HEK293 (cell line): ENCODE data around the gene MAPT.

Experiments
- BCL6B ChIP-seq: fragments of 450-650 bp; formaldehyde crosslinking; IDR thresholded peaks from 2 replicates; pipeline ENCODE4 v1.5.1; 2017; ENCODE audit warnings: missing biosample characterization, missing genetic modification characterization
- FEZF1 ChIP-seq: fragments of 450-650 bp; formaldehyde crosslinking; IDR thresholded peaks from 2 replicates; pipeline ENCODE4 v1.5.1; 2016; ENCODE audit warnings: missing biosample characterization, missing genetic modification characterization
- KLF1 ChIP-seq: fragments of 450-650 bp; formaldehyde crosslinking; IDR thresholded peaks from 2 replicates; pipeline ENCODE4 v1.5.1; 2016; ENCODE audit warnings: missing biosample characterization, missing genetic modification characterization
- KLF16 ChIP-seq: fragments of 450-650 bp; formaldehyde crosslinking; IDR thresholded peaks from 2 replicates; pipeline ENCODE4 v1.5.1; 2017; ENCODE audit warnings: missing biosample characterization, missing genetic modification characterization
- KLF17 ChIP-seq: fragments of 450-650 bp; formaldehyde crosslinking; IDR thresholded peaks from 2 replicates; pipeline ENCODE4 v1.5.1; 2016; ENCODE audit warnings: missing biosample characterization, missing genetic modification characterization
- KLF7 ChIP-seq: fragments of 450-650 bp; formaldehyde crosslinking; IDR thresholded peaks from 2 replicates; pipeline ENCODE4 v1.5.1; 2016; ENCODE audit warnings: missing biosample characterization, missing genetic modification characterization, borderline replicate concordance
- KLF8 ChIP-seq: fragments of 450-650 bp; formaldehyde crosslinking; IDR thresholded peaks from 2 replicates; pipeline ENCODE4 v1.5.1; 2016; ENCODE audit warnings: missing biosample characterization, missing genetic modification characterization
- MZF1 ChIP-seq: fragments of 450-650 bp; formaldehyde crosslinking; IDR thresholded peaks from 2 replicates; pipeline ENCODE4 v1.5.1; 2017; ENCODE audit warnings: missing biosample characterization, missing genetic modification characterization, borderline replicate concordance
- SCRT1 ChIP-seq: fragments of 450-650 bp; formaldehyde crosslinking; IDR thresholded peaks from 2 replicates; pipeline ENCODE4 v1.5.1; 2016; ENCODE audit warnings: missing biosample characterization, missing genetic modification characterization, borderline replicate concordance
- TSHZ1 ChIP-seq: fragments of 450-650 bp; formaldehyde crosslinking; IDR thresholded peaks from 2 replicates; pipeline ENCODE4 v1.5.1; 2016; ENCODE audit warnings: missing biosample characterization, missing genetic modification characterization, borderline replicate concordance
- YY1 ChIP-seq: fragments of 450-650 bp; formaldehyde crosslinking; IDR thresholded peaks from 2 replicates; pipeline ENCODE4 v1.5.1; 2018; ENCODE audit warnings: missing biosample characterization, missing genetic modification characterization
- YY2 ChIP-seq: fragments of 450-650 bp; formaldehyde crosslinking; IDR thresholded peaks from 2 replicates; pipeline ENCODE4 v1.5.1; 2016; ENCODE audit warnings: missing biosample characterization, missing genetic modification characterization
- ZBTB10 ChIP-seq: fragments of 450-650 bp; formaldehyde crosslinking; IDR thresholded peaks from 2 replicates; pipeline ENCODE4 v1.5.1; 2016; ENCODE audit warnings: missing biosample characterization, missing genetic modification characterization
- ZBTB21 ChIP-seq: fragments of 450-650 bp; formaldehyde crosslinking; IDR thresholded peaks from 2 replicates; pipeline ENCODE4 v1.5.1; 2017; ENCODE audit warnings: missing biosample characterization, missing genetic modification characterization
- ZFP69B ChIP-seq: fragments of 450-650 bp; formaldehyde crosslinking; IDR thresholded peaks from 2 replicates; pipeline ENCODE4 v1.5.1; 2016; ENCODE audit warnings: missing biosample characterization, missing genetic modification characterization
- ZIC2 ChIP-seq: fragments of 450-650 bp; formaldehyde crosslinking; IDR thresholded peaks from 2 replicates; pipeline ENCODE4 v1.5.1; 2016; ENCODE audit warnings: missing biosample characterization, missing genetic modification characterization
- ZNF146 ChIP-seq: fragments of 450-650 bp; formaldehyde crosslinking; IDR thresholded peaks from 2 replicates; pipeline ENCODE4 v1.5.1; 2016; ENCODE audit warnings: missing biosample characterization, missing genetic modification characterization
- ZNF202 ChIP-seq: fragments of 450-650 bp; formaldehyde crosslinking; IDR thresholded peaks from 2 replicates; pipeline ENCODE4 v1.5.1; 2016; ENCODE audit warnings: missing biosample characterization, missing genetic modification characterization, borderline replicate concordance
- ZNF214 ChIP-seq: fragments of 450-650 bp; formaldehyde crosslinking; IDR thresholded peaks from 2 replicates; pipeline ENCODE4 v1.5.1; 2017; ENCODE audit warnings: missing biosample characterization, mild to moderate bottlenecking, missing genetic modification characterization, borderline replicate concordance
- ZNF223 ChIP-seq: fragments of 450-650 bp; formaldehyde crosslinking; IDR thresholded peaks from 2 replicates; pipeline ENCODE4 v1.5.1; 2016; ENCODE audit warnings: missing biosample characterization, missing genetic modification characterization
- ZNF24 ChIP-seq: fragments of 450-650 bp; formaldehyde crosslinking; IDR thresholded peaks from 2 replicates; pipeline ENCODE4 v1.5.1; 2016; ENCODE audit warnings: missing biosample characterization, missing genetic modification characterization
- ZNF248 ChIP-seq: fragments of 450-650 bp; formaldehyde crosslinking; IDR thresholded peaks from 2 replicates; pipeline ENCODE4 v1.5.1; 2017; ENCODE audit warnings: missing biosample characterization, missing genetic modification characterization
- ZNF324 ChIP-seq: fragments of 450-650 bp; formaldehyde crosslinking; IDR thresholded peaks from 2 replicates; pipeline ENCODE4 v1.5.1; 2016; ENCODE audit warnings: missing biosample characterization, missing genetic modification characterization
- ZNF366 ChIP-seq: fragments of 450-650 bp; formaldehyde crosslinking; conservative IDR thresholded peaks from 2 replicates; pipeline ENCODE4 v1.5.1; 2016; ENCODE audit warnings: missing biosample characterization, missing genetic modification characterization
- ZNF530 ChIP-seq: fragments of 450-650 bp; formaldehyde crosslinking; IDR thresholded peaks from 2 replicates; pipeline ENCODE4 v1.5.1; 2016; ENCODE audit warnings: low read depth, missing biosample characterization, missing genetic modification characterization
- ZNF558 ChIP-seq: fragments of 450-650 bp; formaldehyde crosslinking; IDR thresholded peaks from 2 replicates; pipeline ENCODE4 v1.5.1; 2016; ENCODE audit warnings: missing biosample characterization, missing genetic modification characterization
- ZNF561 ChIP-seq: fragments of 450-650 bp; IDR thresholded peaks from 2 replicates; pipeline ENCODE4 v1.5.1; 2018; ENCODE audit warnings: missing biosample characterization, missing genetic modification characterization, borderline replicate concordance
- ZNF580 ChIP-seq: fragments of 450-650 bp; formaldehyde crosslinking; IDR thresholded peaks from 2 replicates; pipeline ENCODE4 v1.5.1; 2016; ENCODE audit warnings: missing biosample characterization, missing genetic modification characterization
- ZNF585B ChIP-seq: fragments of 450-650 bp; formaldehyde crosslinking; IDR thresholded peaks from 2 replicates; pipeline ENCODE4 v1.5.1; 2016; ENCODE audit warnings: missing biosample characterization, missing genetic modification characterization
- ZNF645 ChIP-seq: fragments of 450-650 bp; formaldehyde crosslinking; IDR thresholded peaks from 2 replicates; pipeline ENCODE4; 2016; ENCODE audit warnings: missing biosample characterization, missing genetic modification characterization
- ZNF654 ChIP-seq: fragments of 450-650 bp; formaldehyde crosslinking; IDR thresholded peaks from 2 replicates; pipeline ENCODE4 v1.5.1; 2016; ENCODE audit warnings: low read depth, missing biosample characterization, missing genetic modification characterization
- ZNF664 ChIP-seq: fragments of 450-650 bp; formaldehyde crosslinking; IDR thresholded peaks from 2 replicates; pipeline ENCODE4 v1.5.1; 2016; ENCODE audit warnings: missing biosample characterization, missing genetic modification characterization

Gene MAPT

GRCh38 chr17:46002311-46002972 lies 108.1 kb downstream of the MAPT start (continued):
- TF ChIP-seq KLF17 (tag by site-specific recombination) (no peak), KLF8 (no peak), ZNF654 (tag by site-specific recombination) (peak; percentile 95), KLF1 (no peak), ZBTB10 (tag by site-specific recombination) (no peak), KLF7 (tag by site-specific recombination) (no peak), ZNF366 (tag by site-specific recombination) (no peak; the same call in 1 of the 2 replicates), ZNF324 (tag by site-specific recombination) (no peak), ZNF146 (tag by site-specific recombination) (0 out of 2 replicates have a peak, but pooled peaks have one; percentile 2), SCRT1 (no peak), ZFP69B (tag by site-specific recombination) (no peak), ZNF248 (no peak), ZNF202 (no peak), TSHZ1 (tag by site-specific recombination) (no peak), ZNF585B (tag by site-specific recombination) (no peak), ZNF558 (tag by site-specific recombination) (no peak), ZNF664 (tag by site-specific recombination) (no peak), YY2 (tag by site-specific recombination) (no peak), ZNF530 (tag by site-specific recombination) (no peak), ZNF24 (tag by site-specific recombination) (no peak), ZBTB21 (tag by site-specific recombination) (no peak), ZNF561 (no peak), ZNF645 (tag by site-specific recombination) (no peak), ZNF214 (no peak), YY1 (tag by site-specific recombination) (no peak), FEZF1 (no peak), ZNF223 (tag by site-specific recombination) (no peak), MZF1 (no peak), BCL6B (no peak), ZIC2 (tag by site-specific recombination) (peak; percentile 44), ZNF580 (no peak), KLF16 (tag by site-specific recombination) (no peak)
